Muscle layer of colon (tissue), 2 donors: Measurements from ENCODE around the gene MDM2.

ENCODE experiments used
- H3K27ac ChIP-seq: one replicate; pipeline ENCODE4 v1.7.0; 2013; ENCODE audit warnings: low read depth, mild to moderate bottlenecking, low read length, moderate library complexity
- H3K27me3 ChIP-seq, 2 donors: one replicate each; pipeline ENCODE4 v1.7.0; 2013; ENCODE audit warnings: low read length in 2 of 2, mild to moderate bottlenecking in 2 of 2; ENCODE audit not compliant: insufficient read depth in 2 of 2, control insufficient read depth in 1 of 2
- H3K36me3 ChIP-seq: one replicate; pipeline ENCODE4 v1.7.0; 2013; ENCODE audit warnings: mild to moderate bottlenecking, low read length; ENCODE audit not compliant: insufficient read depth
- H3K4me1 ChIP-seq: one replicate; pipeline ENCODE4 v1.7.0; 2013; ENCODE audit warnings: mild to moderate bottlenecking, low read length; ENCODE audit not compliant: insufficient read depth
- H3K4me3 ChIP-seq, 2 donors: one replicate each; pipeline ENCODE4 v1.7.0; 2013; ENCODE audit warnings: low read length in 2 of 2, low read depth in 1 of 2, mild to moderate bottlenecking in 1 of 2, moderate library complexity in 1 of 2
- H3K9ac ChIP-seq: one replicate; pipeline ENCODE4 v1.7.0; 2013; ENCODE audit warnings: low read length
- H3K9me3 ChIP-seq: one replicate; pipeline ENCODE4 v1.7.0; 2013; ENCODE audit warnings: mild to moderate bottlenecking, low read length
- donor health status: abdominal sarcoma.
- donor health status: Adenocarcinoma of cecum.

Gene MDM2

GRCh38 chr12:68807576-68808387 lies at the start of gene MDM2:
Gene MDM2, plus strand, starts transcription at chr12:68808177. Its CDS starts 301 bp downstream, at chr12:68808478.
- Histone ChIP-seq H3K9me3 (no peaks in the 10 kb centered on the region), H3K4me1 (peaks cover 16% of the 10 kb centered on the region), H3K27ac (peak within 1 kb of the TSS; percentile 96), H3K9ac (peak within 1 kb of the TSS; percentile 90), H3K27me3 (no peaks in the 10 kb centered on the region), H3K36me3 (peaks cover 9% of the 10 kb centered on the region), H3K4me3 (peak within 1 kb of the TSS; percentile 79 to 98)

GRCh38 chr12:68759852-68760251 lies 48.1 kb upstream of the MDM2 start:
- Histone ChIP-seq H3K4me3 (no peak overlapping the region), H3K36me3 (peaks cover 8% of the 10 kb centered on the region), H3K9me3 (no peaks in the 10 kb centered on the region), H3K27ac (no peak overlapping the region), H3K9ac (no peak overlapping the region), H3K27me3 (no peaks in the 10 kb centered on the region), H3K4me1 (no peaks in the 10 kb centered on the region)

GRCh38 chr12:68760806-68761441 lies 47.1 kb upstream of the MDM2 start:
- Histone ChIP-seq H3K9ac (no peak overlapping the region), H3K9me3 (no peaks in the 10 kb centered on the region), H3K27me3 (no peaks in the 10 kb centered on the region), H3K4me3 (no peak overlapping the region), H3K27ac (no peak overlapping the region), H3K4me1 (no peaks in the 10 kb centered on the region), H3K36me3 (peaks cover 5% of the 10 kb centered on the region)

- H3K27ac ChIP-seq, result no peak overlapping the region
- H3K9ac ChIP-seq, result no peak overlapping the region
- H3K4me1 ChIP-seq, result no peaks in the 10 kb centered on the region
- H3K36me3 ChIP-seq, result peaks cover 5% of the 10 kb centered on the region
- no peaks in the 10 kb centered on the region for H3K9me3 ChIP-seq
- no peaks in the 10 kb centered on the region for H3K27me3 ChIP-seq
- no peak overlapping the region for H3K4me3 ChIP-seq
Measured at GRCh38 chr12:68761442-68761812, 46.5 kb upstream of the MDM2 start.

GRCh38 chr12:68761901-68762630 lies 45.9 kb upstream of the MDM2 start:
- no peaks in the 10 kb centered on the region for H3K27me3 ChIP-seq
- peaks cover 9% of the 10 kb centered on the region for H3K36me3 ChIP-seq
- H3K9me3 ChIP-seq, result no peaks in the 10 kb centered on the region
- H3K9ac ChIP-seq, result no peak overlapping the region
- H3K4me3 ChIP-seq, result no peak overlapping the region
- no peaks in the 10 kb centered on the region for H3K4me1 ChIP-seq
- H3K27ac ChIP-seq, result no peak overlapping the region

GRCh38 chr12:68762691-68763090 lies 45.3 kb upstream of the MDM2 start:
- Histone ChIP-seq H3K27me3 (no peaks in the 10 kb centered on the region), H3K4me1 (no peaks in the 10 kb centered on the region), H3K27ac (no peak overlapping the region), H3K4me3 (no peak overlapping the region), H3K9me3 (no peaks in the 10 kb centered on the region), H3K9ac (no peak overlapping the region), H3K36me3 (peaks cover 9% of the 10 kb centered on the region)

GRCh38 chr12:68765696-68766095 lies 42.3 kb upstream of the MDM2 start:
- Histone ChIP-seq H3K4me3 (no peak overlapping the region), H3K9ac (no peak overlapping the region), H3K4me1 (no peaks in the 10 kb centered on the region), H3K27ac (no peak overlapping the region), H3K27me3 (no peaks in the 10 kb centered on the region), H3K36me3 (peaks cover 8% of the 10 kb centered on the region), H3K9me3 (no peaks in the 10 kb centered on the region)

GRCh38 chr12:68766646-68767045 lies 41.3 kb upstream of the MDM2 start:
- H3K27ac ChIP-seq, result no peak overlapping the region
- H3K9ac ChIP-seq, result no peak overlapping the region
- H3K4me1 ChIP-seq, result no peaks in the 10 kb centered on the region
- no peaks in the 10 kb centered on the region for H3K27me3 ChIP-seq
- no peak overlapping the region for H3K4me3 ChIP-seq
- peaks cover 4% of the 10 kb centered on the region for H3K36me3 ChIP-seq
- H3K9me3 ChIP-seq, result no peaks in the 10 kb centered on the region

- no peak overlapping the region for H3K27ac ChIP-seq
- no peaks in the 10 kb centered on the region for H3K4me1 ChIP-seq
- peaks cover 4% of the 10 kb centered on the region for H3K36me3 ChIP-seq
- H3K4me3 ChIP-seq, result no peak overlapping the region
- H3K9ac ChIP-seq, result no peak overlapping the region
- no peaks in the 10 kb centered on the region for H3K27me3 ChIP-seq
- no peaks in the 10 kb centered on the region for H3K9me3 ChIP-seq
Measured at GRCh38 chr12:68767191-68767590, 40.8 kb upstream of the MDM2 start.

GRCh38 chr12:68768431-68768939 lies 39.5 kb upstream of the MDM2 start:
- Histone ChIP-seq H3K27me3 (no peaks in the 10 kb centered on the region), H3K36me3 (peaks cover 4% of the 10 kb centered on the region), H3K4me1 (no peaks in the 10 kb centered on the region)

GRCh38 chr12:68769941-68770340 lies 38.0 kb upstream of the MDM2 start:
- H3K27me3 ChIP-seq, result no peaks in the 10 kb centered on the region
- H3K4me1 ChIP-seq, result no peaks in the 10 kb centered on the region
- peaks cover 4% of the 10 kb centered on the region for H3K36me3 ChIP-seq

More at GRCh38 chr12:68768431-68768939, 39.5 kb upstream of the MDM2 start:
- Histone ChIP-seq H3K4me3 (no peak overlapping the region), H3K9me3 (no peaks in the 10 kb centered on the region), H3K27ac (no peak overlapping the region), H3K9ac (no peak overlapping the region)

More at GRCh38 chr12:68769941-68770340, 38.0 kb upstream of the MDM2 start:
- no peak overlapping the region for H3K4me3 ChIP-seq
- no peak overlapping the region for H3K9ac ChIP-seq
- H3K9me3 ChIP-seq, result no peaks in the 10 kb centered on the region
- H3K27ac ChIP-seq, result no peak overlapping the region
